ENCODE data around the gene HSD3B7.
"Not testable (repeated sequence)": the region's sequence is repeated elsewhere in the genome, so short reads cannot be mapped to it uniquely, and the experiment has no call there.

The HSD3B7 gene

DNA sequence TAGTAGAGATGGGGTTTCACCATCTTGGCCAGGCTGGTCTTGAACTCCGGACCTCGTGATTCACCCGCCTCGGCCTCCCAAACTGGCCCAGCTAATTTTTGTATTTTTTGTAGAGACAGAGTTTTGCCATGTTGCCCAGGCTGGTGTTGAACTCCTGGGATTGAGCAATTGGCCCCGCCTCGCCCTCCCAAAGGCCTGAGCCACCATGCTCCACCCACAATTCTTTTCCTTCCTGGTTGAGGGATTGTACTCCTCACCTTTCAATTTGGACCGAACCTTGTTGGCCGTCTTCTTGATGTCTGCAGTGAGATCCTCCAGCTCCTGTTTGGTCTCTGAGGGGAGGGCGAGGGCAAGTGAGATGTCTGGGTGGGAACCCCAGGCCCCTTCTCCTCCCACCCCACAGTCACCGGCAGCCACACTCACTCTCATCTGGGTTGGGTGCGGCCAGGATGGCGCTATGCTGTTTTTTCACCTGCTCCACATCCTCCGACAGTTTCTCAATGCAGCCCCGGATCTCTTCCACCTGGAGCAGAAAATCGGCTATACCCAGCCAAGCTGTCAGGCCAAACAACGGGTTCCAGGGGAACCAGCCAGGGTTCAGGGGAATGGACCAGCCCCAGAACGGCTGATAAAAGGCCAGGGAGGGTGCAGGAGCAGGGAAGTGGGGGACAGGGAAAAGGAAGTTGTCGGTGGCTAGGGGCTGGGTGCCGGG, 15.8 kb downstream of the HSD3B7 start:
- no peak for DNase-seq (ENCODE audit: low read depth, low spot score)

- no peak for DNase-seq (ENCODE audit: low read depth, low spot score)
These were observed 16.7 kb downstream of the HSD3B7 start for GRCh38 chr16:31001507-31002249.

DNA sequence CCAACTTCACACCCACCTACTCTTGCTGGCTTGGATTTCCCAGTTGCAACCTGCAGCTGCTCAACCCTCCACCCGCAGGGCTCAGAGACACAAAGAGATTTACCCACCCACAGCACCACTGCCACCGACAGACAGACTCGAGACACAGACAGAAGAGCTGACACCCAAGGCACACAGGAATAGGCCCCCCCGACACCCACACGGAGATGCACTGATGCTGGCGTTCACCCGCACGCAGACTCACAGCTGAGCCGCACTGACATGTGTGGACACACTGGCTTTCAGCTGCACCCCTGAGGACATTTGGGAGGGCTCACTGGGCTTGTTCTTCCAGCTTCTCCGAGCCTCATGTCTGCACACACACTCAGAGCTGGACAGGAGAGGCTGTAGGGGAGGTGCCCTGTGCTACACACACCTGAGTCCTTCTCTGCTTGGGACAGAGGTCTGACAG, 17.3 kb downstream of the HSD3B7 start:
- DNase-seq (ENCODE audit: low read depth, low spot score), result peak; percentile 46

DNA sequence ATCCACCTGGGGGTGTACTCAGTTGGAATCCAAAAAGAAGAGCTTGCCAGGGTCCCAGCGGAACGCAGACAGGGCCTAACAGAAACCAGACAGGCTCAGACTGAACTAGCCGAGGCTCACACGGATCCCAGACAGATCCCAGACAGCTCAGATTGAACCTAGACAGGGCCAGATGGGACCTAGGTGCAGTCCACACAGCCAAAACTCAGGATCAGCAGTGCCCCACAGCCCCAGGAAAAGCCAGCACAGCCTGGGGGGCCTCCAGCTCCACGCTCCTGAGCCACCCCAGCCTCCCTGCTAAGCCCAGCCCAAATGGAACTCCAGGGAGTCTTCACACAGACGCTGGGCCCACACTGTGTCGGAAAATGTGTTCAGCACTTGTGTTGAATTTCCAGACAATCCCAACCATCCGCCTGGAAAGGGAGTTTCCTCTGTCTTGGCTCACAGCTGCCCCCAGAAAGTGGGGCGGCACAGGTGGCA, 17.9 kb downstream of the HSD3B7 start:
- no peak for DNase-seq (ENCODE audit: low read depth, low spot score)

- no peak for DNase-seq (ENCODE audit: low read depth, low spot score)
These were observed 18.7 kb downstream of the HSD3B7 start for GRCh38 chr16:31003744-31004143.

GRCh38 chr16:31004658-31005057, 19.7 kb downstream of the HSD3B7 start:
- no peak for DNase-seq (ENCODE audit: low read depth, low spot score)

GRCh38 chr16:31005350-31006085, 20.5 kb downstream of the HSD3B7 start:
- no peak for DNase-seq (ENCODE audit: low read depth, low spot score)

- no peak for DNase-seq (ENCODE audit: low read depth, low spot score)
These were observed 21.0 kb downstream of the HSD3B7 start for GRCh38 chr16:31006086-31006385.

- DNase-seq (ENCODE audit: low read depth, low spot score), result no peak
These were observed 21.6 kb downstream of the HSD3B7 start for GRCh38 chr16:31006589-31006988.

DNA sequence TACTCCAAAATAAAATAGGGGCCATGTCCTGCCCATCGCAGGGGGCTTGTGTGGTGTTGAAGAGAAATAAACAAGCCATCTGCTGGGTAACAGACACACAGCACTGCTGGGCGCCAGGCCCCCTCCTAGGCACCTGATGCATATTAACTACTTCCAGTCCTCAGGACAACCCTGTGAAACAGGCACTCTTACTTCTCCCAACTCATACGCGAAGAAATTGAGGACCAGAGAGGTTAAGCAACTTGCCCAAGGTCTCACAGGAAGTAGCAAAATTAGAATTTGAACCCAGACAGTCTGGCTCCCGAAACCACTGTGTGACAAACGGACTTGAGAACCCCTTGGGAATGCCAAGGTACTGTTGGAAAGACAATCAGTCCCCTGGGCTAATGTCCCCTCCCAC, 22.7 kb downstream of the HSD3B7 start:
- DNase-seq (ENCODE audit: low read depth, low spot score), result no peak

DNA sequence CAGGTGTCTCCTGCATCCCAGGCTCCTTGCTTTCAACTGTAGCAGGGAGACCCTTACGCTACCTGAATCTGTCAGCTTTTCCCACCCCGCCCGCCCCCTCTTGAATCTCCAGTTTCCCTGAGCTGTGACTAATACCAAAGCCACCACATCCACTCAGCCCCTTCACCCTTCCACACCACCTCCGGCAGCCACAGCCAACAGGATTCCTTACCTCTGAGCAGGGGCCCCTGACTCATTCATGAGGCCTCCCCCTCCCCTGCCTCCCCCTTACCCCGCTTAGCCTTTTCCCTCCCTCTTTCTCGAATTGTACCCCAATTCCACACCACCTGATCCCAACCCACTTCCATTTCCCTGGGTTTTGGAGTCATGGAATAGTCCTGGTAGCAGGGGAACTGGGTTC, 23.1 kb downstream of the HSD3B7 start:
- no peak for DNase-seq (ENCODE audit: low read depth, low spot score)

DNA sequence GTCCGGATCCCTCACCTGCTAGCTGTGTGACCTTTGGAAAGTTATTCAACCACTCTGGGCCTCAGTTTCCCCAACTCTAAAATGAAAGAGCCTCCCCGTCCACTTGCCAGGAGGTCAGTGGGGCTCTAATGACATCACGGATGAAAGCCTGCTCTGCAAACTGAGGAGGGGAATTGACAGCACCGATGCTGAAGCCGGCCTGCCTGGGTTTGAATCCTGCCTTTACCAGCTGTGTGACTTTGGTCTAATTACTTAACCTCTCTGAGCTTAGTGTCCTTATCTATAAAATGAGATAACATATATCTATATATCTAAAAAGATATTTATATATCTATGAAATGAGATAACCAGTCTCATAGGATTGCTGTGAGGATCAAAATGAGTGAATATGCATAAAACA, 23.5 kb downstream of the HSD3B7 start:
- no peak for DNase-seq (ENCODE audit: low read depth, low spot score)

GRCh38 chr16:31009120-31009519, 24.1 kb downstream of the HSD3B7 start:
- DNase-seq (ENCODE audit: low read depth, low spot score), result no peak

- DNase-seq (ENCODE audit: low read depth, low spot score), result no peak
These were observed 25.0 kb downstream of the HSD3B7 start for GRCh38 chr16:31009894-31010584.

GRCh38 chr16:31010585-31011325, 25.7 kb downstream of the HSD3B7 start, which contains the start of gene STX1B:
STX1B (minus strand) TSS chr16:31010638; CDS start chr16:31010396, 242 bp downstream.
- DNase-seq (ENCODE audit: low read depth, low spot score), result no peak

GRCh38 chr16:31011815-31012214, 26.8 kb downstream of the HSD3B7 start:
- not testable (repeated sequence) for DNase-seq (ENCODE audit: low read depth, low spot score)

DNA sequence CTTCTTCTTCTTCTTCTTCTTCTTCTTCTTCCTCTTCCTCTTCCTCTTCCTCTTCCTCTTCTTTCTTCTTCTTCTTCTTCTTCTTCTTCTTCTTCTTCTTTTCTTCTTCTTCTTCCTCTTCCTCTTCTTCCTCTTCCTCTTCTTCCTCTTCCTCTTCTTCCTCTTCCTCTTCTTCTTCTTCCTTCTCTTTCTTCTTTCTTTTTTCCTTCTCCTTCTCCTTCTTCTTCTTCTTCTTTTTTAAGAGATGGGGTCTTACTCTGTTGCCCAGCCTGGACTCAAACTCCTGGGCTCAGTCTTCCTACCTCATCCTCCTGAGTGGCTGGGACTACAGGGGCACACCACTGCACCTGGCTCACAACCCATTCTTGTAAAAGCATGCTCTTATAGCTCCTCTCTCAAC, 28.3 kb downstream of the HSD3B7 start:
- DNase-seq (ENCODE audit: low read depth, low spot score), result not testable (repeated sequence)

DNA sequence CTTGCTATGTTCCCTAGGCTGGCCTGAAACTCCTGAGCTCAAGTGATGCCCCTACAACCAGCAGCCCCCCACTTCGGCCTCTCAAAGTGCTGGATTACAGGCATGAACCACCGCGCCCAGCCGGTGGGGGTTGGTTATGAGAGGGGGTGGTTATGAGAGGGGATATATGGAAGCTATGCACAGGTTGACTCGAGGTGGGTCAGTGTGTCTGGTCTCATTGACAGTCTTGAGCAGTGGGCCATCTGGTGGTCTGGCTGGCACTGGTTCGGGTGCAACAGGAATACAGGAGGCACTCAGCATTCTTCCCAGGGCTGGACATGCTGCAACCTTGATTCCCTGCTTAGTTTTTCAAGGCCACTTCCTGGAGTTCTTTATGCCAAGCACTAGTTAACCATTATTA, 31.0 kb downstream of the HSD3B7 start:
- no peak for DNase-seq (ENCODE audit: low read depth, low spot score)

DNA sequence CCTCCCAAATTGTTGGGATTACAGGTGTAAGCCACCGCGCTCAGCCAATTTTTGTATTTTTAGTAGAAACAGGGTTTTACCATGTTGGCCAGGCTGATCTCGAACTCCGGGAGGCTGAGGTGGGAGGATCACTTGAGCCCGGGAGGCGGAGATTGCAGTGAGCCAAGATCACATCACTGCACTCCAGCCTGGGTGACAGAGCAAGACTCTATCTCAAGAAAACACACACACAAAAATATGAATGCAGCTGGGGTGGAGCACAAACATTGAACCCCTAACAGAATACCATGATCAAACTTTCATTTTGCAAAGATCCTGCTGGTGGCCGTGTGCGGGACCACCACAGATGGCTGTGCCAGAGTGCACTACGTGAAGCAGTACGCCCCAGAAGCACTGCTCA, 32.7 kb downstream of the HSD3B7 start:
- DNase-seq (ENCODE audit: low read depth, low spot score), result not testable (repeated sequence)

GRCh38 chr16:31020536-31020935, 35.5 kb downstream of the HSD3B7 start:
- DNase-seq (ENCODE audit: low read depth, low spot score), result no peak
